Heart left ventricle (tissue), 13 donors: ENCODE data around the gene TMEM119.

Experiments
- POLR2A ChIP-seq, 2 donors: fragments of 450-650 bp; IDR thresholded peaks; one replicate each; pipeline ENCODE4 v1.6.1; 2017; ENCODE audit warnings: antibody characterized with exemption in 2 of 2, mild to moderate bottlenecking in 2 of 2, moderate library complexity in 2 of 2
- TF ChIP-seq, protein P1 (sequence below), 12 donors: fragments of 200-600 bp; sonication (generic) in 4 of 12; IDR thresholded peaks; one replicate each; pipeline versions ENCODE4 v1.5.0 to v1.8.0; 2018 to 2022; ENCODE audit warnings: antibody characterized with exemption in 12 of 12, mild to moderate bottlenecking in 5 of 12
- donor health status: ischemic (EF 13 %, LVEDD 7.1; RV severe dilation, severe dysfunction).
- donor health status: DM: no; HTN: yes; CAD: no.
- donor health status: DM: no; HTN: no; CAD: no.
- donor health status: ischemic (EF 25% LVEDD 6.9; RV normal size, moderate dysfunction).
- donor health status: ischemic (EF 25% LVEDD 5.7; RV mildly dilated, moderate dysfunction).
- donor health status: ischemic (EF 35%, LVEDD 5.7; RV mildly dilated, moderate dysfunction).
- donor health status: nonischemic (EF 11% LVEDD 7.7; RV severe dilation, severe dysfunction).
- donor health status: DM: yes; HTN: yes; CAD: no.
- donor health status: PGD.
- donor health status: ischemic (EF 29% LVEDD 5.4; RV normal size, mild dysfunction).
- donor health status: nonischemic (EF 23%, LVEDD 6.1; RV moderate dilation, normal function).

- TF ChIP-seq, protein P1, sequence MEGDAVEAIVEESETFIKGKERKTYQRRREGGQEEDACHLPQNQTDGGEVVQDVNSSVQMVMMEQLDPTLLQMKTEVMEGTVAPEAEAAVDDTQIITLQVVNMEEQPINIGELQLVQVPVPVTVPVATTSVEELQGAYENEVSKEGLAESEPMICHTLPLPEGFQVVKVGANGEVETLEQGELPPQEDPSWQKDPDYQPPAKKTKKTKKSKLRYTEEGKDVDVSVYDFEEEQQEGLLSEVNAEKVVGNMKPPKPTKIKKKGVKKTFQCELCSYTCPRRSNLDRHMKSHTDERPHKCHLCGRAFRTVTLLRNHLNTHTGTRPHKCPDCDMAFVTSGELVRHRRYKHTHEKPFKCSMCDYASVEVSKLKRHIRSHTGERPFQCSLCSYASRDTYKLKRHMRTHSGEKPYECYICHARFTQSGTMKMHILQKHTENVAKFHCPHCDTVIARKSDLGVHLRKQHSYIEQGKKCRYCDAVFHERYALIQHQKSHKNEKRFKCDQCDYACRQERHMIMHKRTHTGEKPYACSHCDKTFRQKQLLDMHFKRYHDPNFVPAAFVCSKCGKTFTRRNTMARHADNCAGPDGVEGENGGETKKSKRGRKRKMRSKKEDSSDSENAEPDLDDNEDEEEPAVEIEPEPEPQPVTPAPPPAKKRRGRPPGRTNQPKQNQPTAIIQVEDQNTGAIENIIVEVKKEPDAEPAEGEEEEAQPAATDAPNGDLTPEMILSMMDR (IDR thresholded peaks at IDR 0.05), result no peak
- no peak for TF ChIP-seq POLR2A (IDR thresholded peaks at IDR 0.05)
Observed at GRCh38 chr12:108627134-108627920, 29.4 kb upstream of the TMEM119 start.
